NCI-H187 treated with DMSO at 0.1 percent for 48 hours (cell line): ENCODE results near the gene LAMC3.

ENCODE experiments used
- DNase-seq: peaks from one replicate; lab custom pipeline; 2025; lab: John Stamatoyannopoulos, UW

LAMC3 gene

DNA sequence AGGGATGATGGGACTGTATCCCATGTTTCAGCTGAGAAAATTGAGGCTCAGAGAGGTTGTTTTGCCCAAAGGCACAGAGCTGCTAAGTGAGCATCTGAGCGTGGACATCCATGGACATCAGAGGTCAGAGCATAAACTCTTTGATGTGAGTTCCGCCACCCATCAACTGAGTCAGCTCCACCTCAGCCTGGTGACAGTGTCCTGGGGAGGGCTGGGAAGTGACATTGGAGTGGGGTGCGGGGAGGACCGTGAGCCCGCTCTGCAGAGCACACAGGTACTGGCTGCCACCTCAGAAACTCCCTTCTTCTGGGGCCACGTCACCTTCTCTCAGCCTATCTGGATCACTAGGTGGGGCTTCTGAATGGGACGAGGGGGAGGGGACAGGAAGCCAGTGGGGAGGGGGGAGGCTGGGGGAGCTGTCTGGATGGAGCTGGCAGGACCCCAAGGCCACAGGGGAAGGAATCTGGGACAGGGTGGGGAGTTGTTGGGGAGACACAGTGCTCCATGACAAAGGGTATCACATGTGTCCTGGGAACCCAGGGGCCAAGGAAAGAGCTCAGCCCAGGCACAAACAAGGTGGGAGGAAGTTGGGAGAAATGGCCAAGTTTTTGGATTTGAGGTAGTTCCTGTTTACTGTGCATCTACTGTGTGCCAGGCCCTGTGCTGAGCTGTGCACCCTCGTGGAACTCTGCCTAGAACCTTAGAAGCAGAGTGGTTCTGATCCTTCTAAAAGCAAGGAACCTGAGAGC is 2.5 kb downstream of the LAMC3 start:
- DNase-seq = no peak

DNA sequence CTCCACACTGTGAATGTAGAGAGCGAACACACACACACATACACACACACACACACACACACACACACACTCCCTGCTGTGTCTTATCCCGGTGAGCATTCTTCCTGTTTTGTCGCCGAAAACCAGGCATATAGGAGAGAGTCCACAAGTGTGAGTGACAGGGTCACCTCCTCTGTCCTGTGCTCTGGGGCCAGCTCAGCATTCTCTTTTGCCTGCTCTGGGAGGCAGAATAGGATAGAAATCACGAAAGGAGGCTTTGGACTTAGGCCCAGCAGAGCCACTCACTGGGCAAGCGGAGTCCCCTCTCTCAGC is 3.0 kb downstream of the LAMC3 start:
- no peak for DNase-seq

DNA sequence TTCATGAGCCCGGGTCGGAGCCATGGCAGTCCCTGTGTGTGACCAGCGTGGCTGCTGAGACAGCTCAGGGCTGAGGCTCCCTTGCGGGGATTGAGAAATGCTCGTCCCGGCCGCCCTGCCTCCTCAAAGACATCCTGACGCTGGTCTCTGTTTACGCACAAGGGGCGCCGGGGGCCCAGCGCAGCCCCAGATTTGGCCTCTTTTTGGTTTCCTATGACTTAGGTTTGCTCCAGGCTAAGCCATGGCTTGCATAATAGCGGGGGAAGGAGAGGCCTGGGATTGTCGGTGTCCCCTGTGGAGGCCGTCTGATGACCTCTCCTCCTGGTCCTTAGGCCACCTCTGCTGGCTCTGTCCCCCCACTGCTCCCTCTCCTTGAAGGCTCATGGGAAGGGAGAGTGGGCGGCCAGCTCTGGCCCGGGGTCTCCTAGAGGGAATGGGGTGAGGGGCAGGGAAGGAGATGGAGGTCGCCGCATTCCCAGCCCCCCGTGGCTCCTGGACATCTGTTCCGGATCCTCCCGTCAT is 3.5 kb downstream of the LAMC3 start:
- no peak for DNase-seq

DNA sequence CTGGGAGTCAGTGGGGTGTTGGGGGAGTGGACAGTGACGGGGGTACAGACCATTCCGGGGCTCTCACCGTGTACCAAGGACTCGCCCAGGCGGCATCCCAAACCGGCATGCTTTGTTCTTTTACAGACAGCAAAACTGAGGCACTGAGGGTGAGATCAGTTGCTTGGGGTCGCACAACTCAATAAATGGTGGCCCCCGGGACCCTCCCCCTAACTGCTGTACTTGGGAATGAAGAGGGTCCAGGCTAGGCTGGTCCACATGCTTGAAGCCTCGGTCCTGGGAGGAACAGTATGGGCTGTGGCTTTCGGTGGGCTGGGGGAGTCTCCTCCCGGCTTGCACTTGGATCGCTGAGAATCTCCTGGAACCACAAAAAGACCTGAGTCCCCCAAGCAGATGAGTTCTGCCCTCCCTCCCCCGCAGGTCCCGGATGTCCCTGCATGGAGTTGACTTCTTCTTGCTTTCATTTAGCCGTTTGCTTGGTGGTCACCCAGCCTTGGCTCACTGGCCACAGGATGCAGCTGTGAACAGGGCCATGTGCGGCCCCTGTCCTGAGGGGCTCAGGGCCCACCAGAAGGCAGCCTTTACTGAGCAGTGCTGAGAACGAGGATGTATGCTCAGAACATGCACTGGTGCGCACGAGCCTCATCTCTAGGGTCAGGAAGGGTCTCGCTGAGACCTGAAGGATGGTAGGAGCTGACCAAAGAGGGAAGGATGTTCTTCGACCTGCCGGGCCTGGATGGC is 4.2 kb downstream of the LAMC3 start:
- DNase-seq = no peak

DNA sequence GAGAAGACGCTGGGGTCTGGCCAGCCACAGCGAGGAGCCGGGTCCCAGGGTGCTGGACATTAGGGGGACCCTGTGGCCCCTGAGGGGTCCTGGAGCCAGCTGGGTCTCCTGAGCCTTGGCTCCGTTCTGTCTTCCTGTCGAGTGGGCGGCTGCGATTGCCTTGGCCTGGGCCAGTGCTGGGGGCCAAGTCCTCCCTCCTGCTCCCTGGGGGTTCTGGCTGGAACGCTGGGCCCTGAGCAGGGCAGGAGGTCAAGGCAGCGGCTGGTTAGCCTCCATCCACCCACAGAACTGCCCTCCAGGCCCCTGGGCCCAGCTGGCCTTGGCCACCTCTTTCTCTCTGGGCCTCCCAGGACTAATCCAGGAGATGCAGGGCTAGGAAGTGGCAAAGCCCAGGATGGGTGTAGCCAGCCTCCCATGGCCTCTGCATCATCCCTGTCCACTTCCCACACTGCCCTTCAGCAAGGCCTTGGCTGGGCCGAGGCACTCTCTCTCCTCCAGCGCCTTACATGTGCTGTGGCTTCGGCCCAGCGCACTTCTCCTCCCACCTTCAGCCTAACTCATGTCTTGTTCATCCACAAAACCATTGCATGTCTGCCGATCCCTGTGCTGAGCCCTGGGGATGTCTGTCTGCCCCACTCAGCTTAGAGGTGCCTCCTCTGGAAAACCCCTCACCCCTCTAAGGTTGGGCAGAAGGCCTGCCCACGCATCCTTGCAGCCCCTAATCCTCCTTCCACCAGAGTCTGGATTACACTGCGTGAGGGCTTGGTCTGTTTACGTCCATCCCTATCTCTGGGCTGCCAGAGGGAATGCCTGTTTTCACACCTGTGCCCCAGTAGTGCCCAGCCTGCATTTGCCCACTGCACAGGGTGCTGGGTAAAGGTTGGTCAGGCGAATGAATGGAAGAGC is 5.0 kb downstream of the LAMC3 start:
- DNase-seq = no peak

DNA sequence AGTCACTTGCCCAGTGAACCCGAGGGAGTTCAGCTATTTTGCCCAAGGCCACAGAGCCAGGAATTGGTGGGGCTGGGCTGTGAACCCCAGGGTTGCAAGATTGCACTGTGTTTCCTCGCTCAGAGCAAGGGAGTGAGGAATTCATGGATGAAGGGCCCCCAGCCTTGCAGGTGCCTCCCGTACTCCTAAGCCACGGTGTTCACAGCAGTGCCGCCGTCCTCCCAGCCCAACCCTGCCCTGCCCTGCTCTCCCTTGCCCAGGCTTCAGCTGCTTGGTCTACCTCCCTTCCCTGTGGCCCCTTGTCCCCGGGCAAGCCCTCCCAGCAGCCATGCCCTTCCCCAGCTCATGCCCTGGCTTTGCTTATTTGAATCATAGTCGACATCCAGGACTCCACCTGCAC is 6.1 kb downstream of the LAMC3 start:
- DNase-seq = no peak

DNA sequence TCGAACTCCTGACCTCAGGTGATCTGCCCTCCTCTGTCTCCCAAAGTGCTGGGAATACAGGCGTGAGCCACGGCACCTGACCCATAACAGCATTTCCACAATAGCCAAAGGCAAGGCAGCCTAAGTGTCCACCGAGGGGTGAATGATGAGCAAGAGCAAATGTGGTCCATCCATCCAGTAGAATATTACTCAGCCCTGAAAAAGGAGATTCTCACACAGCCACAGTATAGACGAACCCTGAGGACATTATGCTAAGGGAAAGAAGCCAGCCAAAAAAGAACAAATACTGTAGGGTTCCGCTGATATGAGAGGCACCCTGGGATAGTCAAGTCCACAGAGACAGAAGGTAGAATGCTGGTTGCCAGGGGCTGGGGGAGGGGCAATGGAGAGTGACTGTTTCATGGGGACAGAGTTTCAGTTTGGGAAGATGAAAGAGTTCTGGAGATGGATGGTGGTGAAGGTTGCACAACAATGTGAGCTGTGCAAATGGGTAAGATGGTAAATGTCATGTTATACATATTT is 7.0 kb downstream of the LAMC3 start:
- DNase-seq = no peak

DNA sequence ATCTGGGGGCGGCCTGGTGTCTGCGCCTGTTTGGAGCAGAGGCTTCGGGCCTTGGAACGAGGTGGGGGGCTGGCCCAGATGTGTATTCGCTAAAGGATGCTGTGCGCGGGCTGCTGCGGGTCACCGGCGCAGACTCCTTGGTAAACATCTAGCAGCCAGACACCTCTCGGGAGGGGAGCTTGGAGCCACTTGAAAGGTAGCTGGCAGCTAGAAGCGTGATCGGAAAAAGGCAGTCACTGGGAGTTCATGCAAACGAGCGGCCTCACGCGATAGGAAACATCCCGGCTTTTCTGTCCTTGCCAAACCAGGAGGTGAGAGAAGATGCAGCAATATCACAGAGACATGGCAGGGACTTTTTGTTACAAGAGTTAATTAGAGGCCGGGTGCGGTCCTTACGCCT is 8.1 kb downstream of the LAMC3 start:
- DNase-seq = no peak

DNA sequence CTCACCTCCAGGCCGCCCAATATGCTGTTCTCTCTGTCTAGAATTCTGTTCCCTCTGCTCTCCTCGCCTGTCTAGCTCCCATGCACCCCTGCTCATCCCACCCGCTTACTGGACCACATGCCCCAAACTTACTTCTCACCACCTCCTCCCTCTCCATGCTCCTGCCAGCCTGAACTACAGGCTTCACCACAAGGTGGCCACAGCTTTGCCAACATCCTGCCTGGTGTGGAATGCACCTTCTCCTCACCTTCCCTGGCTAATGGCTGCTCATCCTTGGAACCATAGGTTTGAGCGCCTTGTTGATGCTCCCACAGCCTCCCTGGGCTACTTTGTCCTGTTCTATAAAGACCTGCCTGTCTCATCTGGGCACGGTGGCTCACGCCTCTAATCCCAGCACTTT is 9.6 kb downstream of the LAMC3 start:
- no peak for DNase-seq

DNA sequence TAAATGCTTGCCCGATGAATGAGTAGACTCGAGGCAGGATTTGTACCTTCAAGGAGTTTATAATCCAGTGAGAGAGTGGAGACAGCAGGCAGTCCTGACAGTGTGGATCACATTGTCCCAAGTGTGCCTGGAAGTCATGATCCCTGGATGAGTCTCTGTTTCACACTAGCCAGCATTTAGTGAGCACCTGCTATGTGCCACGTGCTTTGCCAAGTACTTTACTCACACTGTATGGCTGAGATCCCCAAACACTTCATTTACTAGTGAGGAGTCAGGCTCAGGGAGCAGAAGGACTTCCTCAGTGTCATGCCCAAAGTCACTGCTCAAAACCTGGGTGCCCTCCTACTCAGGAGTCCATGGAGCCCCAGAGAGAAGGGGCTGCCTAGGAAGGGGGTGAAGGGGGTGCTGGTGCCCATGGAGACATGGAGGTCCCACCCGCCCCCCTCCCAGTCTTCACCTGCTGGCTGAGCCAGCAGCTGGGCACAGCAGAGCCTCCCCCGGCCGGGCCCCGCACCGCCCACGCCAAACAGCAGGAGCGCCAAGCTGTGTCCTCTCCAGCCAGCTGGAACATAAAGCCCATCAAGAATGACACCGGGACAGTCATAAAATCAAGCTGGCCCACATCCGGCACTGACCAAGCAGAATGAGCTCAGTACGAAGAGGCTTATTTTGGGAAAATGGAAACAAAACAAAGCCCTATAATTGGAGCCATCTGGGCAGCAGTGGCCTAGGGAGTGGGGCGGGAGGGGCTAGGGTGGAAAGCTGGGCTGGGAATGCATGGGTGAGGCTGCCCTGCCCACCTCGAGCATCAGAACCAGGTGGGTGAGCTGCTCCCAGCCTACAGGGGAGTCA is 10.6 kb downstream of the LAMC3 start:
- DNase-seq = no peak

DNA sequence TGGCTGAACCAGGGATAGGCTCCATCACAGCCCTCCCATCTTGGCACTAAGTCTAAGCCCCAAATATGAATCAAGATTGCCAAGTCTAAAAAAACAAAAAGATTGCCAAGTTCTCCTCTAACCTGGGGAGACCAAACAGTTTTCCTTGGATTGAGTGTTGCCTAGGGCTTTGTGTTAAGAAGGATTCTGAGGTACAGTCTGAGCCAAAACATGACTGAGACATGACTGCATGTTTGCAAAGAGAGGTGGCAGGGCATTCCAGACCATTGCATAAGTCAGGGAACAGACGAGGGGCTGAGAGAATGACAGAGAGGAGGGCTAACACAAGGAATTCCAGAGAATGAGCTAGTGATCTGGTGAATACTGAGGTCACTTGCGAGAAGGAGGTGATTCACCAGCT is 11.4 kb downstream of the LAMC3 start:
- DNase-seq = no peak

DNA sequence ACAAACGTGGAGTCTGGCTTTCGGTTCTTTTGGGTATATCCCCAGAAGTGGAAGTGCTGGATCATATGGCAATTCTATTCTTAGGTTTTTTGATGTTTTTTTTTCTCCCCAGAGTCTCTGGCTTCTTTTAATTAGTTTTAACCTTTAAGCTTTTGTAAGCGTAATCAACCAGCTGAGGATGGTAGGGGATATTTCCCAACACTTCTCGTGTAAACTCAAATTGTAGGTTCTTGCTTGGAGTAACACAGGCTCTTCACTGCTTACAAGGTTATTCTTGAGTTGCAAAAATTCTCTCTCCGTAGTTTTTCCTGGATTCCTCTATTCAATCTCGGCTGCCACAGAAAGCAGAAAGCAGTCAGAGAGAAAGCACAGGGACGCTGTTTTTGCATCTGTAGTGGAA is 11.9 kb downstream of the LAMC3 start:
- DNase-seq = no peak

DNA sequence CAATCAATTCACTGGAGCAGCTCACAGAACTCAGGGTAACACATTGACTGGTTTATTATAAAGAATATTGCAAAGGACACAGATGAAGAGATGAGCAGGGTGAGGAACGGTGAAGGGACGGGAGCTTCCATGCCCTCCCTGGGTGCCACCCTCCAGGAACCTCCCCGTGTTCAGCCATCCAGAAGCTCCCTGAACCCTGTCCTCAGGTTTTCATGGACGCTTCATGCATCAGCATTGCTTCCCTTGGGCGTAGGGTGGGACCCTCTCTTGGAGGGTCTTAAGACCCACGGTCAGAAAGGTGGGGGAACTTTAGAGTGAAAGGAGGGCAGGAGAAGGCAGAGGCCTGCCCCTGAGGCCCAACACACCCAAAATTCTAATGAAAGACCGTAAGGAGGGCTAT is 12.8 kb downstream of the LAMC3 start:
- no peak for DNase-seq

DNA sequence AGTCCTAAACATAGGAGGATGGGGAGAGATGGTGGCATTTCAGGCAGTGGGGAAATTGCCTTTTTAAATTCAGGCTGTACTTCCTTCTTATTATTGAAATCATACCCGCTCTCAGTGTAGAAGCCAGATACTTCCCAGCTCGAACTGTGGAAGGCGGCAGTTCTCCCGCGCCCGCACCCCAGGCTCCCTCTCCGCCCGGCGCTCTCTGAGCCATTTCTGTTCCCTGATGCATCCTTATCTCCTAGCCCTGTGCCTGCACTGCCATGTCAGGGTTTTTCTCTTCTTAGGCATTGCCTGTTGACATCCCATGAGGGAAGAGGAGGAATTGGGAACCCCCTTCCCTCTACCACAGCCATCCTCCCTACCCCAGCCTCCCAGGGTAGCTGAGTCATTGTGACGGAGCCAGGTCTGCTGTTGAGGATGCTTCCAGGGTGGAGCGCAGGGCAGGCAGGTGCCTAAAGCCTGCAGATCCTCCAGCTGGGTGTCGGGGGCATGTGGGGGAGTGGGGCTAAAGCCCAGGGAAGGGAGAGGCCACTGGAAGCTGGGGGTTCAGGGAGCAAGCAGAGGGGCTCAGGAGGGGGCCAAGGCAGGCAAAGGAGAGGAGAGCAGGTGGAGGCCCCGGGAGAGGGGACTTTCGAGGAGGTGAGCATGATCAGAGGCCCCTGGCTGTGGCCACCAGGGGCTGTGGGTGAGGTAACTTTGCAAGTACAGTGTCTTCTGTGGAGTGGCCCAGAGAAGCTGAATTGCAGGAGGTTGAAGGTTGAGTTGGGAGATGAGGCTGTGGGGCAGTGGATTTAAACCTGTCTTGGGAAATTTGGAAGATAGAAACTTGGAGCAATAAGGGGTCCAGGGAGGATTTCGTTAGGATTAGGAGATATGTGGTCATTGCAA is 16.2 kb downstream of the LAMC3 start:
- no peak for DNase-seq

DNA sequence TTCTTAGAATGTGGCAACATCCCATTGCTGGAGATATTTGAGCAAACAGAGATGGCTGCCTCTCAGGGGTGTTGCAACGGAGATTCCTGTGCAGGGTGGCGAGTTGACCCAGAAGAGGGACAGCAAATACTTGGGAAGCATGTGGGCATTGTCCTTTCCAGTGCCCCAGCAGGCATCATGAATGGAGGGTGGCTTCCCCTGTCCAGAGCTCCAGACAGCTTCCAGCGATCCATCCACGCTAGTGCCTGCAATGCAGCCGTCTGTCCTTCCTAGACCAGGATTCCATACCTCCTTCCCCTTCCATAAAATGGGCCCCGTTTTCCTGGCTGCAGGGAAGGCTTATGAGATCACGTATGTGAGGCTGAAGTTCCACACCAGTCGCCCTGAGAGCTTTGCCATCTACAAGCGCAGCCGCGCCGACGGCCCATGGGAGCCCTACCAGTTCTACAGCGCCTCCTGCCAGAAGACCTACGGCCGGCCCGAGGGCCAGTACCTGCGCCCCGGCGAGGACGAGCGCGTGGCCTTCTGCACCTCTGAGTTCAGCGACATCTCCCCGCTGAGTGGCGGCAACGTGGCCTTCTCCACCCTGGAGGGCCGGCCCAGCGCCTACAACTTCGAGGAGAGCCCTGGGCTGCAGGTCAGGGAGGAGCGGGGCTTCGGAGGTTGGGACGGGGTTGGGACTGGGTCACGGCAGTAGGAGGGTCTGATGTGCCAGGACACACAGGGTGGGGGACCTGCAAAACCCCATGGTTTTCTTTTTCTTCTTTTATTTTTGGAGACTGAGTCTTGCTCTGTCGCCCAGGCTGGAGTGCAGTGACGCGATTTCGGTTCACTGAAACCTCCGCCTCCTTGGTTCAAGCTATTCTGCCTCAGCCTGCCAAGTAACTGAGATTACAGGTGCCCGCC is 17.2 kb downstream of the LAMC3 start:
- DNase-seq = no peak

DNA sequence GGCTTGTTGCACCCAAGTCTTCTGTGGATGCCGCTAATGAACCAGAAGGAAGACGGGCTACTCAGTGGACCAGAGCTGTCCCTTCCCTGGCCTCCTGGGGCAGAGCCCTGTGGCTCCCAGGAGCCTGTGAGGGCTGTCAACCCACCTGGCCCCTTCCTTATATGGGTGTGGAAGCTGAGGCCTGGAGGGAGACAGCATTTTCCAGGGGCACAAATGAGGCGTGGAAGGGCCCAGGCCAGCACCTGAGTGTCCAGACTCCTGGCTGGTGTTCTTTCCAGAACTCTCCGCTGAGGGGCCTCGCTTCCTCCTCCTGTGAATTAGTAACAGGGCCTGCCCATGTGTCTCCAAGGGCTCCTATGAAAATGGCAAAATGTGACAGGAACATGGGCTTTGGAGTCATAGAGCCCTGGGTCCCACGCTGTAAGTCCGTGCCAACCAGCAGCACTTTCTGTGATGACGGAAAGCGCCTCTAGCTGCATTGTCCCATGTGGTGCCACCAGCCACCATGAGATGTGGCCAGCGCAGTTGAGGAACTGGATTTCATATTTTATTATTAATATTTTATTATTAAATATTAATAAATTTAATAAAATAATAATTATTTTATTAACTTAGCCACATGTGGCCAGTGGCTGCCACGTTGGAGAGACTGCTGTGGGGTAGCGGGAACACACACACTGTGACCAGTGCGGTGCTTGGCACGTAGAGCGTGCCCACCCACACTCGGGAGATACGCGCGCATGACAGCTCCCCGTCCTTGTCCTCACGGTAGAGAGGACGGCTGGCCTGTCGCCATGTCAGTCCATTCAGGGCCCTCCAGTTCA is 18.3 kb downstream of the LAMC3 start:
- DNase-seq = no peak

DNA sequence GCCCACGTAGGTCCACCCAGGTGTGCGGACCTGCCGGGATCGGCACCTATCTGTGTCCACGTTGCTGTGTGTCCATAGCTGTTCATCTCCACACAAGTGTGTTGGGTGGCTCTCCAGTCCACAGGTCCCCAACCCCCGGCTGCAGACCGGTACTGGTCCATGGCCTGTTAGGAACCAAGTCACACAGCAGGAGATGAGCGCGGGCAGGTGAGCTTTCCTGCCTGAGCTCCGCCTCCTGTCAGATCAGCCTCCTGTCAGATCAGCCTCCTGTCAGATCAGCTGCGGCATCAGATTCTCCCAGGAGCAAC is 18.9 kb downstream of the LAMC3 start:
- DNase-seq = no peak

DNA sequence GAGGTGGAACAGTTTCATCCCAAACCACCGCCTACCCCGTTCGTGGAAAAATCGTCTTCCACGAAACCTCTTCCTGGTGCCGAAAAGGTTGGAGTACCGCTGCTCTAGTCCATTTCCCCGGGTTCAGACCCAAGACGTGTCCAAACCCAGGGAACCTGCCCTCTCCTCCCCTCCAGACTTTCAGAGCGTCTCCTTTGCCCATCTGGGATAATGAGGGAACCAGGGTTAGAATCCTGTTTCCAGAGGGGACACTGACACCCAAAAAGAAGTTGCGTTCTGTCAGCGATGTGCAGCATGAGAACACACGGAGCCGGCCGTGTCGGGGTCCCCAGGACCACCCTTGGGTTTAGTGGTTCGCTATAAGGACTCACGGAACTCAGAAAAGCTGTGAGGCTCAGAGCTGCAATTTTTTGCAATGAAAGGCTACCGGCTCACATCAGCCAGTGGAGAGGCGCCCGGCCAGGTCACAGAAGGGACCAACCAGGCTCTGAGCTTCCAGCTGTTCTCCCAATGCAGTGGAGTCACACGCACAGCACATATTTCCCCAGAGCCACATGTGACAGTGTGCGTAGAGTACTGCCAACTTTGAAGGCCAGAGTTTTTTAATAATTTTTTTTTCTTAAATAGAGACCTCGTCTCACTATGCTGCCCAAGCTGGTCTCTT is 19.4 kb downstream of the LAMC3 start:
- no peak for DNase-seq
